Endodermal cell (in vitro differentiated cells): Measurements from ENCODE around the gene PAMR1. TPM values are rescaled to one million over a fixed set of nuclear protein-coding genes. Genes with fewer than 3 reads are reported as not detected.

ENCODE experiments used
- DNase-seq: peaks from one replicate; pipeline ENCODE4 v3.0.0-alpha.2; 2017
- H3K27ac ChIP-seq: 2 replicates; pipeline ENCODE4 v1.5.1; 2013; ENCODE audit warnings: mild to moderate bottlenecking, low read depth, low read length, moderate library complexity
- H3K27me3 ChIP-seq: 2 replicates; pipeline ENCODE4 v1.6.1; 2013; ENCODE audit warnings: mild to moderate bottlenecking, low read length, moderate library complexity; ENCODE audit not compliant: insufficient read depth, control insufficient read depth, poor library complexity, severe bottlenecking
- H3K36me3 ChIP-seq: 2 replicates; pipeline ENCODE4 v1.7.0; 2013; ENCODE audit warnings: mild to moderate bottlenecking, low read length, moderate library complexity; ENCODE audit not compliant: control insufficient read depth, insufficient read depth
- H3K4me1 ChIP-seq: one replicate; pipeline ENCODE4 v1.7.0; 2013; ENCODE audit warnings: low read length; ENCODE audit not compliant: control insufficient read depth, insufficient read depth
- H3K4me3 ChIP-seq: 2 replicates; pipeline ENCODE4 v1.5.1; 2013; ENCODE audit warnings: mild to moderate bottlenecking, low read length, moderate library complexity
- H3K9ac ChIP-seq: 2 replicates; pipeline ENCODE4 v1.6.1; 2013; ENCODE audit warnings: mild to moderate bottlenecking, low read length, moderate library complexity; ENCODE audit not compliant: poor library complexity, severe bottlenecking; ENCODE audit errors: extremely low read depth
- H3K9me3 ChIP-seq: 2 replicates; pipeline ENCODE4 v1.6.1; 2013; ENCODE audit warnings: mild to moderate bottlenecking, low read length, moderate library complexity; ENCODE audit not compliant: control insufficient read depth
- H3K27ac Mint-ChIP-seq: 2 replicates; pipeline ENCODE4 v1.8.0; 2020; ENCODE audit warnings: mixed read lengths
- H3K27me3 Mint-ChIP-seq: 2 replicates; pipeline ENCODE4 v1.8.0; 2021; ENCODE audit warnings: mild to moderate bottlenecking, mixed read lengths; ENCODE audit not compliant: insufficient read depth
- H3K36me3 Mint-ChIP-seq: 2 replicates; pipeline ENCODE4 v1.8.0; 2020; ENCODE audit warnings: low read depth, mixed read lengths
- H3K4me1 Mint-ChIP-seq: 2 replicates; pipeline ENCODE4 v1.8.0; 2020; ENCODE audit warnings: mixed read lengths
- H3K4me3 Mint-ChIP-seq: 2 replicates; pipeline ENCODE4 v1.8.0; 2020; ENCODE audit warnings: mild to moderate bottlenecking, moderate library complexity, mixed read lengths
- H3K9me3 Mint-ChIP-seq: 2 replicates; pipeline ENCODE4 v1.8.0; 2020; ENCODE audit warnings: mild to moderate bottlenecking, mixed read lengths
- WGBS, 2 experiments: methylation state at CpG; one replicate each; pipeline versions ENCODE4 v1.1.5 to v1.1.7; 2013; ENCODE audit warnings: missing lambda C conversion rate in 2 of 2, mixed read lengths in 1 of 2; ENCODE audit not compliant: insufficient coverage in 1 of 2, insufficient read length in 1 of 2; 5-methylcytosine and 5-hydroxymethylcytosine counted together
- total RNA-seq, 2 donors: library from RNA; stranded (reverse); fragmentation: NEBNext Ultra II Directional in 1 of 2; extraction: Animal tissue kit (Norgen Biotek cat#: 25700) in 1 of 2; gene quantifications; 2 replicates in 1 of 2; 3 replicates in 1 of 2; pipeline ENCODE4 v1.2.1, GENCODE V29; 2021
- TF ChIP-seq, protein P1 (sequence below): fragments of 200-600 bp; sonication (generic); conservative IDR thresholded peaks from 2 replicates; pipeline ENCODE4 v1.5.0; 2021; ENCODE audit warnings: antibody characterized with exemption, mild to moderate bottlenecking

The PAMR1 gene
- total RNA-seq, 2 donors from 2014 or later: 55.3 to 79.0 TPM

DNA sequence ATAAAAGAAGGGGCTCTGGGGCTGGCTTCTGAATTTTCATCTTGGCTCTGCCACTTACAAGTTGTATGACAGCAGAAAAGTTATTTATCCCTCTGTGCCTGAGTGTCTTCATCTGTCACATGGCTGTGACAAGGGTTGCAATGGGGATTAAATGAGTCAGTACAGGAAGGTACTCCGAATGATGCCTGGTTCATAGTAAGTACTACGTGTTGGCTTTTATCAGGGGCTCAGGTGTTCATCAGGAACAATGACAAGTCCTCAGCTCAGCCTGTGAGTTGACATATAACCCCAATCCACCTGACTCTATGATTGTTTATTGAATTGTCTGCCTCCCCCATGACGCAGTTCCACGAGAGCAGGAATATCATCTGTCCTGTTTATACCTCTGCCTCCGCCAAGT lies 45.7 kb downstream of the PAMR1 start:
- H3K4me1 Mint-ChIP-seq: peaks cover 22% of the 10 kb centered on the region
- WGBS, 2 experiments: 90 to 97% methylated on average over 5 of the region's 5 CpGs
- H3K27ac ChIP-seq: no peak overlapping the region

DNA sequence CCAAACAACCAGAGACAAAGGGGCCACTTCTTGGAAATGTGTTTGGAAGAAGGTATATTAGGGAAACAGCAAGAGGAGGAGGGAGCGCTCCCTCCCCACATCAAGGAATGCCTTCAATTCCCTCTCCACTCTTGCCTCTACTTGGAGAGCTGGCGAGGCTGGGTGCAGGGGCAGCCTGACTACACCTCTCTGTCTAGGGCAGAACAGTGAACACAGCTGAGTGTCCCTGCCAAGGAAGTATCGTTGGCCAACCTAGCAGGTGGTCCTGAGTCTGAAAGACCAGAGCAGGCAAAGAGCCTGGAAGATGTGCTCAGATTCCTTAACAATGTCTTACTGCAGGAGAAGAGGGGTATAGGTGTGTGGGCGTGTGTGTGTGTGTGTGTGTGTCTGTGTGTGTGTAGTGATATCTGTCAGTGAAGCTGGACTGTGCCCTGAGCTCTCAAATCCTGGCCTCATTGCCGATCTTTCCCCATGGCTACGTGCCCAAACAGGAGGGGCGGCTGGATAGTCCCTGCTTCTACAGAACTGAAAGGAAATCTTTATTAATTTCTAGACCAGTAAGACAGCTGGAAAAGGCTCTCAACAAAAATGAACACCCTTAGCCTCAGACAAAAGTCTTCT lies 46.8 kb downstream of the PAMR1 start:
- Mint-ChIP-seq H3K9me3 (peaks cover 27% of the 10 kb centered on the region), H3K4me1 (peaks cover 22% of the 10 kb centered on the region), H3K4me3 (no peak overlapping the region), H3K27ac (no peak overlapping the region), H3K27me3 (peaks cover 9% of the 10 kb centered on the region), H3K36me3 (peaks cover 19% of the 10 kb centered on the region)
- Histone ChIP-seq H3K4me1 (peaks cover 10% of the 10 kb centered on the region), H3K9ac (no peak overlapping the region), H3K9me3 (peaks cover 17% of the 10 kb centered on the region), H3K4me3 (no peak overlapping the region), H3K27me3 (no peaks in the 10 kb centered on the region), H3K27ac (no peak overlapping the region), H3K36me3 (no peaks in the 10 kb centered on the region)
- DNase-seq: no peak
- TF ChIP-seq, protein P1, sequence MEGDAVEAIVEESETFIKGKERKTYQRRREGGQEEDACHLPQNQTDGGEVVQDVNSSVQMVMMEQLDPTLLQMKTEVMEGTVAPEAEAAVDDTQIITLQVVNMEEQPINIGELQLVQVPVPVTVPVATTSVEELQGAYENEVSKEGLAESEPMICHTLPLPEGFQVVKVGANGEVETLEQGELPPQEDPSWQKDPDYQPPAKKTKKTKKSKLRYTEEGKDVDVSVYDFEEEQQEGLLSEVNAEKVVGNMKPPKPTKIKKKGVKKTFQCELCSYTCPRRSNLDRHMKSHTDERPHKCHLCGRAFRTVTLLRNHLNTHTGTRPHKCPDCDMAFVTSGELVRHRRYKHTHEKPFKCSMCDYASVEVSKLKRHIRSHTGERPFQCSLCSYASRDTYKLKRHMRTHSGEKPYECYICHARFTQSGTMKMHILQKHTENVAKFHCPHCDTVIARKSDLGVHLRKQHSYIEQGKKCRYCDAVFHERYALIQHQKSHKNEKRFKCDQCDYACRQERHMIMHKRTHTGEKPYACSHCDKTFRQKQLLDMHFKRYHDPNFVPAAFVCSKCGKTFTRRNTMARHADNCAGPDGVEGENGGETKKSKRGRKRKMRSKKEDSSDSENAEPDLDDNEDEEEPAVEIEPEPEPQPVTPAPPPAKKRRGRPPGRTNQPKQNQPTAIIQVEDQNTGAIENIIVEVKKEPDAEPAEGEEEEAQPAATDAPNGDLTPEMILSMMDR: no peak
- 81 to 89% methylated on average over 6 to 7 of the region's 7 CpGs for WGBS, 2 experiments

More for the DNA sequence above, 45.7 kb downstream of the PAMR1 start:
- H3K4me3 Mint-ChIP-seq: no peak overlapping the region
- no peak overlapping the region for H3K4me3 ChIP-seq
- peaks cover 9% of the 10 kb centered on the region for H3K27me3 Mint-ChIP-seq
- no peaks in the 10 kb centered on the region for H3K36me3 ChIP-seq
- peaks cover 29% of the 10 kb centered on the region for H3K9me3 Mint-ChIP-seq
- H3K27ac Mint-ChIP-seq: no peak overlapping the region
- H3K4me1 ChIP-seq: peaks cover 10% of the 10 kb centered on the region
- TF ChIP-seq, protein P1: no peak
- peaks cover 28% of the 10 kb centered on the region for H3K36me3 Mint-ChIP-seq
- H3K9ac ChIP-seq: no peak overlapping the region
- peaks cover 27% of the 10 kb centered on the region for H3K9me3 ChIP-seq
- DNase-seq: no peak
- H3K27me3 ChIP-seq: no peaks in the 10 kb centered on the region

DNA sequence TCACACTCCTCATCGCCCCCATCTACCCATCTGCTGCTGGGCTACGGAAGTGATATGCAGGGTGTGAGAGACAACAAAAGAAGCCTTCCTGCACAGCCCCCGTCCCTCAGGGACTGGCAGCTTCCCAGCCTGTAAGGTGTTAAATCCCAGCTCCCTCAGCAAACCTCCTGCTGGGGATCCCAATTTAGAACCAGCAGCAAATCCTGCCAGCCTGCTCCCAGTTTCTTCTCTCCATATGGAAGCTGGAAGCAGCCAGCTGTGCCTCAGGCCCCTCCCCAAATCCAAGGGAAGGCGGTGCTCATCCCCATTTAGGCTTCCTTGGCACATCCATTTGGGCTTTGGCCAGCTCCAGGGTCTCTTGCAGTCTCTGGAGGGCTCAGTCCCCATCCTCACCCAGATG lies 47.5 kb downstream of the PAMR1 start:
- Histone ChIP-seq H3K27ac (no peak overlapping the region), H3K4me3 (no peak overlapping the region), H3K9ac (no peak overlapping the region), H3K36me3 (no peaks in the 10 kb centered on the region), H3K4me1 (peaks cover 10% of the 10 kb centered on the region), H3K9me3 (peaks cover 10% of the 10 kb centered on the region), H3K27me3 (no peaks in the 10 kb centered on the region)
- WGBS, 2 experiments: 21% methylated on average over 4 of the region's 4 CpGs; no CpG with 5 or more reads in 1 of the 2 experiments
- Mint-ChIP-seq H3K9me3 (peaks cover 20% of the 10 kb centered on the region), H3K4me1 (peaks cover 22% of the 10 kb centered on the region), H3K4me3 (no peak overlapping the region), H3K27me3 (peaks cover 7% of the 10 kb centered on the region), H3K36me3 (peaks cover 12% of the 10 kb centered on the region), H3K27ac (no peak overlapping the region)
- peak; percentile 82 for DNase-seq
- TF ChIP-seq, protein P1: no peak
